Bronchial epithelial cell (primary cell): ENCODE data around the gene SHC1. TPM values are rescaled to one million over a fixed set of nuclear protein-coding genes. Genes with fewer than 3 reads are reported as not detected.

Source experiments
- DNase-seq: peaks from one replicate; pipeline ENCODE4 v3.0.0-alpha.2; 2010; ENCODE audit warnings: low read depth
- FAIRE-seq: peaks from 2 replicates; lab custom pipeline; 2011; peaks lifted over from hg19 to GRCh38; lab: Jason Lieb, UNC
- H3K27me3 ChIP-seq: 2 replicates; pipeline ENCODE4 v1.5.1; 2011; ENCODE audit warnings: low read length; ENCODE audit not compliant: control insufficient read depth, insufficient read depth
- H3K36me3 ChIP-seq: 2 replicates; pipeline ENCODE4 v1.5.1; 2011; ENCODE audit warnings: low read length; ENCODE audit not compliant: control insufficient read depth, insufficient read depth
- H3K4me3 ChIP-seq: 2 replicates; pipeline ENCODE4 v1.5.1; 2011; ENCODE audit warnings: mild to moderate bottlenecking, low read depth, low read length, control low read depth
- total RNA-seq: library from RNA; depleted of rRNA; stranded (reverse); fragments of >200 nt; gene quantifications from 2 replicates; pipeline ENCODE4 v1.2.1, GENCODE V29; 2014
- TF ChIP-seq, protein P1 (sequence below): IDR thresholded peaks from 2 replicates; pipeline ENCODE4 v1.5.1; 2011; ENCODE audit warnings: mild to moderate bottlenecking, moderate library complexity, low read length, control low read depth, inconsistent platforms; ENCODE audit not compliant: insufficient read depth, severe bottlenecking

Gene SHC1
- total RNA-seq, 1 donor from 2014 or later = 216 TPM

DNA sequence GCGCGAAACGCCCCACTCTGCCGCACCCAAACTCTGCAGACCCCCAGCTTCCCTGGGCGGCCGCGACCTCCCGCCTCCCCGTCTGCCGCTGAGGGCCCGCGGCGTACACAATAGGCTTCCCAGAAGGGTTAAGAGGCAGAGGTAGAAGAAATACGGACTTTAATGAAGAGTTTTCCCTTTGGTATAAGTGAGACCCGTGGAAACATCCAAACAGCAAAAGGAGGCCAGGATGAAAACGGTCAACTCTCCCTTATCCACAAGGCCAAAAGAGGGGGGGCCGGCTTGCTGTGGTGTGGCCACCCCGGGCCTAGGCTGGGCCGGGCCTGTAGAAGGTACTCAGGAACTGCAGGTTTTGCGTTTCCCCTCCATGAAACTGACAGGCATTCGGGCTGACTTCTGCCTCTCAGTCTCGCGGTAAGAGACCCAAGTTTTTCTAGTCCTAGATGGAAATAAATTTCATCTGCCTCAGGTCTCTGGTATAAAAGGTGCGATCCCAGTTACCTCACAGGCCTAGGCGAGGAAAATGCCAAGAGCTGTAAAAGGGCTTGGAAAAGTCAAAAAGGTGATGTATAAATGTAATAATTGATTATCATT is 8.3 kb downstream of the SHC1 start:
- Histone ChIP-seq H3K27me3 (no peaks in the 10 kb centered on the region), H3K4me3 (peak overlapping the region; percentile 60), H3K36me3 (peaks cover 30% of the 10 kb centered on the region)
- DNase-seq = peak; percentile 41
- TF ChIP-seq, protein P1, sequence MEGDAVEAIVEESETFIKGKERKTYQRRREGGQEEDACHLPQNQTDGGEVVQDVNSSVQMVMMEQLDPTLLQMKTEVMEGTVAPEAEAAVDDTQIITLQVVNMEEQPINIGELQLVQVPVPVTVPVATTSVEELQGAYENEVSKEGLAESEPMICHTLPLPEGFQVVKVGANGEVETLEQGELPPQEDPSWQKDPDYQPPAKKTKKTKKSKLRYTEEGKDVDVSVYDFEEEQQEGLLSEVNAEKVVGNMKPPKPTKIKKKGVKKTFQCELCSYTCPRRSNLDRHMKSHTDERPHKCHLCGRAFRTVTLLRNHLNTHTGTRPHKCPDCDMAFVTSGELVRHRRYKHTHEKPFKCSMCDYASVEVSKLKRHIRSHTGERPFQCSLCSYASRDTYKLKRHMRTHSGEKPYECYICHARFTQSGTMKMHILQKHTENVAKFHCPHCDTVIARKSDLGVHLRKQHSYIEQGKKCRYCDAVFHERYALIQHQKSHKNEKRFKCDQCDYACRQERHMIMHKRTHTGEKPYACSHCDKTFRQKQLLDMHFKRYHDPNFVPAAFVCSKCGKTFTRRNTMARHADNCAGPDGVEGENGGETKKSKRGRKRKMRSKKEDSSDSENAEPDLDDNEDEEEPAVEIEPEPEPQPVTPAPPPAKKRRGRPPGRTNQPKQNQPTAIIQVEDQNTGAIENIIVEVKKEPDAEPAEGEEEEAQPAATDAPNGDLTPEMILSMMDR = no peak
- no peak for FAIRE-seq

DNA sequence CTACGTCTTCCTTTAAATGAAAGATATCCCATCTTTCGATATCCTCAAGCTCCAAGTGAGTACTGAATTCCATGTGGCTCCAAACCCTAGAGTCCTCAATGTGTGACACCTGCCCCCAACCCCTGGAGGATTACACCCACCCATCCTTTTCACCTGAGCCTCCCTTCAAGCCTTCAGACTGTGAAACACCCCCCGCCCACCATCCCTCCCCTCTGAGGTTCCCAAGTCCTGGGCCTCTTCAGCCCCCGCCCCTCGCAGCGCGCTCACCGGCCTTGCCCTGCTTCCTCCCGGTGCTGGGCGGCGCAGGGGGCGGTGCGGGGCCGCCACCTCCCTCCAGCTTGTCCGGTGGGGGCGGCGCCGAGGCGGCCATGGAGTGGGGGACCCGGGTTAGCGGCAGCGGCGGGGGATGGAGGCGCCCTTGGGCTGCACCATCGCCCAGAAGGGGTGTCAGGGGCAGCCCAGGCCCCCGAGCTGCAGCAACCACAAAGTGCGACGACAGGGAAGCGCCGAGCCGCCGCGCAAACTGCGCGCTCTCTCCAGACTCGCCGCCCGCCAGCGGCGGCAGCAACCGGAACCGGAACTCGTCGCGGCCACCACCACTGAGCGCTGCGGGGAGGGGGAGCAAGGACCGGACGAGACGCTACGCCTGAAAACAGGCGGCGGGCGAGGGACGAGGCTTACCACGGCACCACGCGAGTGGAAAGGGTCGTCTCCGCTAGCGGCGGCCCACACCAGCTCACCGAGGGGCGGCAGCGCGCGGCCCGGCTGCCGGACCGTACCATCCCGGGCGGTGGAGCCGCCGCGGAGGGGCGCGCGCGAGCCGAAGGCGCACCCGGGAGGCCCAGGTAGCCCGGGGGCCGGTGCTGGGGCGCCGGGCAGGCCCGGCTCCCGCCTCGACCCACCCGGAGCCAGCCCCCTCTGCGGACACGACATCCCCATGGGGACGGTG is 9.1 kb downstream of the SHC1 start, which contains the start of gene PYGO2:
PYGO2 (minus strand) TSS at position 576 of the 949 bp plus-strand sequence; CDS start at position 370, 206 bp downstream.
- no peaks in the 10 kb centered on the region for H3K27me3 ChIP-seq
- DNase-seq = peak; percentile 50
- no peak for FAIRE-seq
- H3K36me3 ChIP-seq = peaks cover 23% of the 10 kb centered on the region
- peak within 1 kb of the TSS; percentile 60 for H3K4me3 ChIP-seq
- TF ChIP-seq, protein P1 = peak; percentile 29

DNA sequence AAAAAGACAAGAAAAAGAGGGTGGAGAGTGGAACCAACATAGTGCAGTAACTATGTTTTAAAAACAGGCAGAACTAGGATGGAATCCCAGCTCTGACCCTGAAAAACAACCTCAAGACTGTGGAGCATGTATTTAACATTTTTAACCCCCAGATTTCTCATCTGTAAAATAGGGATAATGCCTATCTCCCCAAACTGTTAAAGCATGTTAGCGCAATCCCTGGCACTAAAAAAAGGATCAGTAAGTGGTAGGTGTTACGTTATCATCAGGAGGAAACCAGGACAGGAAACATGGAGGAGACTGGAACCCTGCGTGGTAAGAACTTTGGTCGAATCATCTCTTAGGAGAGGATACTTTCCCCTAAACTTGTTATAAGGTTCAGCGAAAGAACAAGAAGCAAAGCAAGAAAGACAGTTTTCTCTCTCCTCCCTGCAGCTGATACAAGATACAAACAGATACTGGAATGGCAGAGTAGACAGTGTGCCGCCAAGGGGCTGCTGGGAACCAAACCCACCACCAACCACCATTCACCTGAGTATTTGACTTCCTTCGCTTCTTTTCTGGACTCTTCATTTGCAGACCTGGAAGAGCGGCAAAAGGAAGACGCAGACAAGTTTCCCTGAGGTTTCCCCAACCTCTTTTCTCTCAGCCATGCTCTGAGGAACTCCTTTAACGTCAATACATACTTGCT is 10.0 kb downstream of the SHC1 start:
- H3K4me3 ChIP-seq = peak overlapping the region; percentile 60
- DNase-seq (no peak), FAIRE-seq (no peak)
- peaks cover 14% of the 10 kb centered on the region for H3K36me3 ChIP-seq
- H3K27me3 ChIP-seq = no peaks in the 10 kb centered on the region
- TF ChIP-seq, protein P1 = no peak

DNA sequence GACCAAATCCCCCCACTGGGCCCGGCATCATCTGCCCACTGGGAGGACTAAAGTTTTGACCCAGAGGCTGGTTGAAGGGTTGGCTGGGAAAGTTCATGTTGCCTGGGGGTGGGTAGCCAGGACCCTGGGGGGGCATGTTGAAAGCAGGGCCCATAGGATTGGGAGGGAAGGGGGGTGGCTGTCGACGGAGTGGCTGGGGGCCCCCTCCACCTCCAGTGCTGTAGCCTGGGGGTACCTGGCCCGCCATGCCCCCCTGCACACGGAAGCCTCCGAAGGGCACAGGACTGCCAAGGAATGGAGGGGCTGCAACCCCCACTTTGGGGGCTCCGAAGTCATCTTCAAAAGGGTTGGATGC is 11.1 kb downstream of the SHC1 start:
- TF ChIP-seq, protein P1 = no peak
- no peaks in the 10 kb centered on the region for H3K27me3 ChIP-seq
- H3K4me3 ChIP-seq = no peak overlapping the region
- FAIRE-seq (no peak), DNase-seq (no peak)
- H3K36me3 ChIP-seq = peaks cover 5% of the 10 kb centered on the region

DNA sequence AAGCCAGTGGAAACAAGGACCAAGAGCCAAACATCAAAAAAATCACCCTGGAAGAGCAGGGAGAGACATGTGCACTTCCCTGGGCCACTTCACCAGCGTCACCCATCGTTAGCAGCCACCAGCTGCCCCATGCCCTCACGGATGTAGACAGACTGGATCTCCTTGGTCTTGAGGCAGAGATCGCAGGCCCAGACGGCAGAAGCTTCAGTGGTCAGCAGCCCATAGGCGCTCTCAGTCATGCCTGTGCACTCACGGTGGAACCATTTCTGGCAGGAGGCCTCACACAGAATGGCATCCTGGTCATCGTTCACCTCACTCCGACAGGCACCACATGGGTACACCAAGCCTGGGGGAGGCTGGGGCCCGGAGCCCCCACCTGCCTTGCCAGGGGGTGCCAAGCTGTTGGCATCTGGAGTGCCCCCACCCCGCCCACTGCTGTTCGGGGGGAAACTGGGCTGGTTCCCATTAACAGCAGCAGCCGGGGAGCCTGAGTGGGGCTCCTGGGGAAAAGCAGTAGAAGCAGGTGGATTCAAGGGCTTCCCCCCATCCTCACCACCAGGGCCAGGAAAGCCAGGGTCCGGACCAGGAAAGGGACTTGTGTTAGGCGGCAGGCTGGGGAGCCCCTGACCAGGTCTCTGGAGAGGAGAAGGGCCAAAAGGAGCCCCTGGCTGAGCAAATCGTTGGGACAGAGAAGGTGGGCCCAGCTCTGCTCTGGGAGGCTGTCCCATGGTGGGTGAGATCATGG is 11.7 kb downstream of the SHC1 start:
- H3K36me3 ChIP-seq = peaks cover 4% of the 10 kb centered on the region
- TF ChIP-seq, protein P1 = no peak
- FAIRE-seq (no peak), DNase-seq (no peak)
- no peak overlapping the region for H3K4me3 ChIP-seq
- no peaks in the 10 kb centered on the region for H3K27me3 ChIP-seq
